Esophagus mucosa (tissue), 1 donor: ENCODE data around the gene VMP1. TPM values are rescaled to one million over a fixed set of nuclear protein-coding genes. Genes with fewer than 3 reads are reported as not detected.
A peak's percentile ranks its signal among the peaks of the same experiment; 100 is the strongest.
"Not testable (repeated sequence)": the region's sequence is repeated elsewhere in the genome, so short reads cannot be mapped to it uniquely, and the experiment has no call there.

ENCODE experiments used
- ATAC-seq: fragments of 200-7000 bp; cut with Tn5 transposase; one replicate; pipeline ENCODE4 v1.9.1; 2020
- total RNA-seq: library from RNA; stranded (reverse); gene quantifications from one replicate; pipeline ENCODE4 v1.2.4, GENCODE V29; 2023
- donor health status: DM: yes; HTN: yes; CAD: no.

VMP1 gene
- total RNA-seq, 1 donor from 2014 or later: 133 TPM

- ATAC-seq: no peak
These were observed 107.2 kb downstream of the VMP1 start for GRCh38 chr17:59814685-59815084.

- ATAC-seq: no peak
These were observed 108.5 kb downstream of the VMP1 start for GRCh38 chr17:59815965-59816364.

DNA sequence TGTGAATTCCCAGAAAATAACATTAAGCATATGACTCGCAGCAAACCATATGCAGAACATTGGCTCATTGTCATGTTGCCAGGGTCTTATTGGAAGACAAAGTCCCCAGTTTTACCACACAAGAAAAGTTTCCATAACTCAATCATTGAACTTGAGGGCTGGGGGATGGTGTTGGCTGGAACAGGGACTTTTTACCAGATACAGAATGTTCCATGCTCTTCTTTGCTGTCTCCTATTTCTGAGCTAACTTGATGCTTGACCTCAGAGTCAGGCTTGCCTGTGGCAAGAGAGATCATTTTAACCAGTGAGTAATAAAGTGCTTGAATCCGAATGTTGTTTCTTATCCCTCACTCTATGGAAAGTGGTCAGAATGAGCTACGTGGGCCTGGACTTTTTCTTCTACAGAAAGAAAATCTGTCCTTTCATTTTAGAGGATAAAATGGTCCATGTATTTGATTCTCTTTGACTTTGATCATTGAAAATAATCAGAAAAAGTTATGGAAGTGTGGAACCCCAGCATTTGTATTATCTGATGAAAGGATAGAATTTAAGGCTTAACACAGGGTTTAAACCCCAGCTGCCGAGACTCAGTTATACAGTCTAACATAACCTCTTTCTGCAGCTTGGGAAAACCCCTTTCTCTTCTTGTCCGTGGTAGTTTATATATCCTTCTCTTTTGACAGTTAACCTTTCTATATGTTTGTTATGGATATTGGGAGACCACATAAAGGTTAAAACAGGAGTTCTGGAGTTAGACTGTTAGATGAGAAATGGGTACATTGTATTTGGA, 118.3 kb downstream of the VMP1 start:
- no peak for ATAC-seq

DNA sequence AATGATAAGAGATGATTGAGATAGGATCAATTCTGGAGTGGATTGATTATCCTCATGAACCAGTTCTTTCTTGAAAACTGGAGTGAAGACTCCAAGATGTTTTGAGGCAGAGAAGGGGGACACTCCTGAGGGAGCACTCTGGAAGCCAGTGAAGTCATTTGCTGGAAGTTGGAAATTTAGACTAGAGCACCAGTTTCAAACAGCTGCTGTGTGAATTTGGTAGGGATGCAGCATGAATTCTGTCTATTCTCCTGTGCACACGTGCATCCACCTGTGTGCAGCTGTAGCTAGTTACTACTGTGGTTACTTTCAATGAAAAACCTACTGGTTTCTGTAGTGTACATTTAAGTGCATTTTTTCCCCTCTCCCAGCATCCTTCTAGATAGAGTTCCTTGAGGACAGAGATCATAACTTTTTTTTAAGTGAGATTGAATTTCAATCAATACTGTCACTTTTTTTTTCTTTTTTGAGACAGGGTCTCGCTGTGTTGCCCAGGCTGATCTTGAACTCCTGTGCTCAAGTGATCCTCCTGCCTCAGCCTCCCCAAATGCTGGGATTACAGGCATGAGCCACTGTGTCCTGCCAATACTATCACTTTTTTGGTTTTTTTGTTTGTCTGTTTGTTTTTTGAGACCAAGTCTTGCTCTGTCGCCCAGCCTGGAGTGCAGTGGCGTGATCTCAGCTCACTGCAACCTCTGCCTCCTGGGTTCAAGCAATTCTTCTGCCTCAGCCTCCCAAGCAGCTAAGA, 119.4 kb downstream of the VMP1 start:
- ATAC-seq: no peak

GRCh38 chr17:59827721-59828477, 120.4 kb downstream of the VMP1 start:
- no peak for ATAC-seq

GRCh38 chr17:59828478-59828760, 121.0 kb downstream of the VMP1 start:
- no peak for ATAC-seq

DNA sequence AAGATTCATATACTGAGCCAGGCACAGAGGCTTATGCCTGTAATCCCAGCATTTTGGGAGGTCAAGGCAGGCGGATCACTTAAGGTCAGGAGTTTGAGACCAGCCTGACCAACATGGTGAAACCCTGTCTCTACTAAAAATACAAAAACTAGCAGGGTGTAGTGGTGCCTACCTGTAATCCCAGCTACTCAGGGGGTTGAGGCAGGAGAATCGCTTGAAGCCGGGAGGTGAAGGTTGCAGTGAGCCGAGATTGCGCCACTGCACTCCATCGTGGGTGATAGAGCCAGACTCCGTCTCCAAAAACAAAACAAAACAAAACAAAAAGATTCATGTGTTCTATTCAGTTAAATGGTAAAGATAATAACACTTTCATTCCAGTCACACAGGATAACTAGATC, 121.4 kb downstream of the VMP1 start:
- ATAC-seq: peak; percentile 19

- ATAC-seq: peak; percentile 95
These were observed 122.0 kb downstream of the VMP1 start for GRCh38 chr17:59829217-59830006.

GRCh38 chr17:59830007-59830630, 122.7 kb downstream of the VMP1 start:
- no peak for ATAC-seq

GRCh38 chr17:59830846-59831486, 123.5 kb downstream of the VMP1 start:
- ATAC-seq: no peak

GRCh38 chr17:59832883-59833379, 125.5 kb downstream of the VMP1 start:
- ATAC-seq: no peak

GRCh38 chr17:59837308-59838051, 130.0 kb downstream of the VMP1 start:
- peak; percentile 90 for ATAC-seq

DNA sequence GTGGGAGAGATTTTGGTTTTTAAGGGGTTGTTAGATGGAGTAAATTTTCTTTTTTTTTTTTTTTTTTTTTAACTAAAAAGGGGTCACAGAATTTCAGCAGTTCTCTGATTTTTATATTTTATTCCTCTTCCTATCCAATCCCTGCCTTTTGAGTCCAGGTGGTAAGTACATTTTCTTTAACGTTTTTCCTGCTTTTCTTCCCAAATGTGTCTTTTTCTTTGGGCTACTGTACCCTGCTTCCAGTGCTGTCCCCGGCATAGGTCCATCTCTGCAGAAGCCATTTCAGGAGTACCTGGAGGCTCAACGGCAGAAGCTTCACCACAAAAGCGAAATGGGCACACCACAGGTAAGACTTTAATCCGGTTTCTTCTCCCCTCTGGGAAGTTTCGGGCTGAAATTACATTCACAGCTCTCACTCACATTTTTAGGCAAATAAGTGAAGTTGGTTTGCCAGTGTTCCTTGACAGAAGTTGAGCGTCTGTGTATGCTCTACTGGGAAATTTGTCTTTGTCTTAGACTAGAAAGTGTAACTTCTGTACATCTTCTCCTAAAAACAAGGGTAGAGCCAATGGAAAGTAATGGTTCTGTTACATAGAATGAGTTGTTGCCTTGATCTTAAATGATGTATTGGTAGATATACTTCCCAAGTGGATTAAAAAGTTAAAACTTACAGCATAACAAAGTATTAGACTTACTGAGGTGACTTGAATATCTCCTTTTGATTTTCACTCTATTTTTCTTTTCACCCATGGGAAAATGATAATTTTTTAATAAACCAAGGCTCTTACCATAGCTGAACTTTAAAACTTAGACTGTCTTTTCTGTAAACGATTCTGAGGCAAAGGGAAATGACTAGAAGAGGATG, 130.8 kb downstream of the VMP1 start:
- no peak for ATAC-seq

GRCh38 chr17:59839651-59840328, 132.3 kb downstream of the VMP1 start:
- no peak for ATAC-seq

- no peak for ATAC-seq
These were observed 133.1 kb downstream of the VMP1 start for GRCh38 chr17:59840329-59841090.

DNA sequence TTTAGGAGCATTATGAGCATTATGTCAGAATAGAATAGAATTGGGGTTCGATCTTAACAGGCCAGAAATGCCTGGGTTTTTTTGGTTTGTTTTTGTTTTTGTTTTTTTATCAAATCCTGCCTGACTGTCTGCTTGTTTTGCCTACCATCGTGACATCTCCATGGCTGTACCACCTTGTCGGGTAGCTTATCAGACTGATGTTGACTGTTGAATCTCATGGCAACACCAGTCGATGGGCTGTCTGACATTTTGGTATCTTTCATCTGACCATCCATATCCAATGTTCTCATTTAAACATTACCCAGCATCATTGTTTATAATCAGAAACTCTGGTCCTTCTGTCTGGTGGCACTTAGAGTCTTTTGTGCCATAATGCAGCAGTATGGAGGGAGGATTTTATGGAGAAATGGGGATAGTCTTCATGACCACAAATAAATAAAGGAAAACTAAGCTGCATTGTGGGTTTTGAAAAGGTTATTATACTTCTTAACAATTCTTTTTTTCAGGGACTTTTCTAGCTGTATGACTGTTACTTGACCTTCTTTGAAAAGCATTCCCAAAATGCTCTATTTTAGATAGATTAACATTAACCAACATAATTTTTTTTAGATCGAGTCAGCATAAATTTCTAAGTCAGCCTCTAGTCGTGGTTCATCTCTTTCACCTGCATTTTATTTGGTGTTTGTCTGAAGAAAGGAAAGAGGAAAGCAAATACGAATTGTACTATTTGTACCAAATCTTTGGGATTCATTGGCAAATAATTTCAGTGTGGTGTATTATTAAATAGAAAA, 133.8 kb downstream of the VMP1 start:
- ATAC-seq: not testable (repeated sequence)

DNA sequence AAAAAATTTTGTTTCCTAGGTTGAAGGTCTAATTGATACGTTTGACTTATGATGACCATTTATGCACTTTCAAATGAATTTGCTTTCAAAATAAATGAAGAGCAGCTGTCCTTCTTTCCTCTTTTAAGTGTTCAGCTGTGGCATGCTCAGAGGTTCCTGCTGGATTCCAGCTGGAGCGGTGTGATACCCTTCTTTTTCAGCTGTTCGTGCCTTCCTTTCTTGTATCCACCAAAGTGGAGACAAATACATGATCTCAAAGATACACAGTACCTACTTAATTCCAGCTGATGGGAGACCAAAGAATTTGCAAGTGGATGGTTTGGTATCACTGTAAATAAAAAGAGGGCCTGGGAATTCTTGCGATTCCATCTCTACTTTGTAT, 134.4 kb downstream of the VMP1 start:
- ATAC-seq: not testable (repeated sequence)
